DMS153 treated with DMSO at 0.1 percent for 48 hours (cell line): Measurements from ENCODE around the gene POLR3K.
A peak's percentile ranks its signal among the peaks of the same experiment; 100 is the strongest.

Source experiments
- DNase-seq: peaks from one replicate; lab custom pipeline; 2025; ENCODE audit not compliant: unreplicated experiment; lab: John Stamatoyannopoulos, UW

Gene POLR3K

DNA sequence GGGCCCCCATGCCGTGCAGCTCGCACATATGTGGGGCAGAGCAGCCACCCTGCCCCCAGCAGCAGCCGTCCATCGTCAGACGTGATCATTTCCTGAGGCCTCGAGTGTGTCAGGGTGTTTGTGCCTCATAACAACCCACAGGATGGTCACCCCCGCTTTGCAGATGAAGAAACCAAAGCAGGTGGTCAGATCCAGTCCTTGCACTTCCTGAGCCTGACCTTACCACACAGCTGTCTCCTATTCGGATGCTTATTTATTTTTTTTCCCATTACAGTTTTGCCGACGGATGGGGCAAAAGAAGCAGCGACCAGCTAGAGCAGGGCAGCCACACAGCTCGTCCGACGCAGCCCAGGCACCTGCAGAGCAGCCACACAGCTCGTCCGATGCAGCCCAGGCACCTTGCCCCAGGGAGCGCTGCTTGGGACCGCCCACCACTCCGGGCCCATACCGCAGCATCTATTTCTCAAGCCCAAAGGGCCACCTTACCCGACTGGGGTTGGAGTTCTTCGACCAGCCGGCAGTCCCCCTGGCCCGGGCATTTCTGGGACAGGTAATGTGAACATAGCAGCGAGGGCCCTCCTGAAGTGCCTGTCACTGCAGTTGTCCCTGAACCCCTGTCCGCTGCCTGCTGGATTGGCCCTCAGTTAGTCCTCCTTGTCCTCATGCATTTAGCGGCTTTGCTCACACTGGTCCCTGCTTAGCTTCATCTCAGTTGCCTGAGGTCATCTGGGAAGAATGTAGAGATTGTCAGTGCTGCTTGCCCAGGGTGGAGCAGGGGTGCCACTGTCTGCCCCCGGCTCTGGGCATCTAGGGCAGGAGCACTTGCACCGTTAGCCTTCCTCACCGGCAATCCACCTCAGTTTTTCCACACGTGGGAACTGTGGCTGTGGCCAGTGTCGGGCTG, 26.0 kb upstream of the POLR3K start:
- DNase-seq: no peak

DNA sequence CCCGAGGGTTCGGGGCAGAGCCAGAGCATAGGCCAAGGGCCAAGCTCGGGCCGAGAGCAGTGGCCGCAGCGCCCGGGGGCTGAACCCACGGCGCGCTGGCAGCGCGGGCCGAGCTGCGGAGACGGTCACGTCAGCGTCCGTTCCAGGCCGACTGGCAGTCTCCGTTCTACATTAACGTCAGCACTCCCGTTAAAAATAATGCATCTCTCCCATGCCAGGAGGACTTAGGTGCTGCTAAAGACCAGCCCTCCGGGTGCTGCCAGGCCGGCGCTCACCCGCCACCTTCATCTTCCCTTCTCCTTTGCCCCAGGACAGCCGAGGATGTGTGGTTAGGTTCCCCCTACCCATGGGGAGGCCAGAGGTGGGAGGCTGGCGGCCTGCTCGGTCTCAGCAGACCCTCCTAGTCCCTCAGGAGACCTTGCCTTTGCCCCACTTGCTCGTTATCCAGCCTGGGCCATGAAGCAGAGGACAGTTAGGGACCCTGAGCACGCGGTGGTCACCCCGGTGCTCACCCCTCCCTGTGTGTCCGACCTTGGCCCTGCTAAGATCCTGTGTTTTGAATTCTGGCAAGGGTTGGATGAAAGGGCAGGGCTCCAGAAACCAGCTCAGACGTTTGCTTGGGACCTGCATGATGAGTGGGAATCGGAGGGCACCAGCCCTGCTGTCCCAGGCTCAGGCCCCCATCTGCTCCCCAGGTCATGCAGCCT, 25.2 kb upstream of the POLR3K start:
- no peak for DNase-seq

DNA sequence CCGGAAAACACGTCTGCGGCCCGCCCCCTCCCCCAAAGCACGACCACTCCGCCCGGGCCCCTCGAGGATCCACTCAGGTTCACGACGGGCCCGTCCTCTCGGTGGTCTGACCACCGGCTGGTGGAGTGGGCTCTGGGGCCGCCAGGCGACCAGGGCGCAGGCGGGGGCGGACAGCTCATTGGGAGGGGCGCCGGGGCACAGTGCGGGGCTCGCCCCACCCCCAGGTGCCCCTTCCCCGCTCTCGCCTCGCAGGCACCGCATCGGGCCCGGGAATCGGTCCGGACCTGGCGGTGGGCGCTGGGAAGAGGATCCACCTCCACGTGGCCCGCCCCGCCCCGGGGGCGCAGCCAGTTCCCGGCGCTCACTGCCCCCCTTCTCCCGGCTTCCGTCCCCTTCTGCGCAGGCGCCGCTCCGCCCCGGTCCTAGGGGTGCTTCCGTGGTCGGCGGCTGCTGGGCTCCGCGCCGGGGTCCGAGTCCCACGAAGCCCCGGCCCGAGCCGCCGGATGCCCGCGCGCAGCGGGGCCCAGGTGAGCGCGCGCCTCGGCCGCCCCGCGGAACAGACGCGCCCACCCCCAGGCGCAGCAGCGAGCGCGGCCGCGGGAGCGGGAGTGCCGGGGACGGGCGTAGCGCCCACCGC, 24.5 kb upstream of the POLR3K start, which contains the start of gene MPG:
Gene MPG (plus strand): TSS at position 419 of the 637 bp plus-strand sequence. CDS start 85 bp downstream, at position 504.
- DNase-seq: peak; percentile 51

DNA sequence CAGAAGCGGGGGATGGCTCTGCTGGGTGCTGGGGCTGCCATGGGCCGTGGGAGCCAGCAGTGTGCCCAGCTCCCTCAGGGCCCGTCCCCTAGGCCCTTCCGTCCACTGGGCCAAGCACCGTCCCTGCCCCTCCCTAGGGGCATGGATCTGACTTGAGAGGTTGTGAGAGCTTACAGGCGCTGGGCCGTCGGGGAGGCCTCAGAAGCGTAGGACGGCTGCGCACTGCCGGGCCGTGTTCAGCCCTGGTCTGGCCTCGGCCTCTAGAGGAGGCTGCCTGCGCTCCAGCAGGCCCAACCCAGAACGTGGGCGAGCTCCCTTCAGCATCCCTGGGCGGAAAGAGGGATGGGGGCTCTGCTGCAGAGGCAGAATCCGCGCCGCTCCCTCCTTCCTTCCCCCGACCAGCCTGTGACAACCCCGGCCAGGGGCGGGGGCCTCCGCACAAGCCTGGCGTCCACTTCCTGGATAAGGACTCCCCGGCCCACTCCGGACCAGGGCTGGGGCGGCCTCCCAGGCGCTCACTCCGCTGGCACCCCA, 23.9 kb upstream of the POLR3K start:
- DNase-seq: peak; percentile 38

DNA sequence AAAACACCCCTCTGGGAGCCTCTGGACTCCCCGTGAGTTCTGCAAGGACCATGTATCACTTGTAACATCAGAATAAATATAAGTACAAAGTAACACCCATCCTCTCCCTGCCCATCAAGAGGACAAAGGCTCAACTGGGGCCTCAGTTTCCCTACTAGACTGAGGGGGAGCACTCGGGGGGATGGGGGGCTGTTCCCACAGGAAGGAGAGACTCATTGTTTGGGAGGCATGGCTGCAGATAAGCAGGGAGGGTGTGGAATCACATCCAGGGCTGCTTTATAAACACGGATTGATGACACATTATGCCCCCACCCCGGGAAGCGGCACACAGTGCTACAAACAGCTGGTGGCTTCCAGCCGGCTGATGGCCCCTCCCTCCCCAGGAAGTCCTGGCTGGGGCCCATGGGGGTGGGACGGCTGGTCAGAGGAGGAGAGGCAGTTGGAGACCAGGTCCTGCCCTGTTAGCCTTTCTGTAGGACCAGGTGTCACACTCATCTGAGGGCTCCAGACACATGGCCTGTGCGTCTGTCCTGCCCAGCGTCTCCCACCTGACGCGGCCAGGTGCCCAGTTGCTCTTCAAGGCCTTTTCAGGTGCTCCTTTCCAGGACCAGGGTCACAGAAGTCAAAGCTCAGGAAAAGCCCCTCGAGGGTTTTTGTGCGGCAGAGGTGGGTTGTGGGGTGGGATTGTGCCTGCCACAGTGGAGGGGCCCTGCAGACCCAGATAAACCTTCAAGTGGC, 23.3 kb upstream of the POLR3K start:
- no peak for DNase-seq

DNA sequence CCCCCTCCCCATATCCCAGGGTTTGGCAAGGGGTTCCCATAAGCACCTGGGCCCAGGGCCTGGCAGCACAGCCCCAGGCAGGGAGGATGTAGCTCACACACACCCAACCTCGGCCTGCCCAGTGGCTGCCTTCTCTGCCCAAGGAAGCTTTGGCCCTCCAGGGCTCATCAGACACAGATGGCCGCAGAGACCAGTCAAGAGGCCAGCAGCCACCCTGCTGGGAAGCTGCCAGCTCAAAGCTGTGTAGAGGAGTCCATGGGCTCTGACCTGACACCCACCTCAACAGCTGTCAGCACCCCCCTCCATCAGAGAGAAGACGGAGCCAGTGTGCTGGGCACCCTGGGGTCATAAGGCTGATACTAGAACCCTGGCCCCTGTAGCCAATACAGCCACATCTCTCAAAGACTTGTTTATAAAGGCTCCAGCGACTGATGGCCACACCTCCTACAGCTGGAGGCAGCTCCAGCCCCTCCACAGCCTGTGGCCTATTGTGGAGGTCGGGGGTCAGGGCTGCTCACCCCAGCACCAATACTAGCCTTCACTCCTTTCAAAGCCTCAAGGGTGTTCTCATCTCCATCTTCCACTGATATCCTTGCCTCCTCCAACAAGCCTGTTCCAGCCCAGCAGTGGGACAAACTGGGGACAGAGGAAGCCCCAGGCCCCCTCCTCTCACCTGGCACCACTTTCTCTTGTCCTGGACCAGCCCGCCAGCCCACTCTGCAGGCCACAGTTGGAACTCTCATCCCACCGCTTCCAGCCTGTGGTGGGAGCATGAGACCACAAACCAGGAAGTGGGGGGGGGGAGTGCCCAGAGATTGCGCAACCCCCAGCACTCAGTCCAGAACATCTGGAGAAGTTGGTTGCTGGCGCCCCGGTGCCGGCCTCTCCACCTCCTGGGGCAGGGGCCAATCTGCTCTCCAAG, 22.4 kb upstream of the POLR3K start:
- DNase-seq: no peak

DNA sequence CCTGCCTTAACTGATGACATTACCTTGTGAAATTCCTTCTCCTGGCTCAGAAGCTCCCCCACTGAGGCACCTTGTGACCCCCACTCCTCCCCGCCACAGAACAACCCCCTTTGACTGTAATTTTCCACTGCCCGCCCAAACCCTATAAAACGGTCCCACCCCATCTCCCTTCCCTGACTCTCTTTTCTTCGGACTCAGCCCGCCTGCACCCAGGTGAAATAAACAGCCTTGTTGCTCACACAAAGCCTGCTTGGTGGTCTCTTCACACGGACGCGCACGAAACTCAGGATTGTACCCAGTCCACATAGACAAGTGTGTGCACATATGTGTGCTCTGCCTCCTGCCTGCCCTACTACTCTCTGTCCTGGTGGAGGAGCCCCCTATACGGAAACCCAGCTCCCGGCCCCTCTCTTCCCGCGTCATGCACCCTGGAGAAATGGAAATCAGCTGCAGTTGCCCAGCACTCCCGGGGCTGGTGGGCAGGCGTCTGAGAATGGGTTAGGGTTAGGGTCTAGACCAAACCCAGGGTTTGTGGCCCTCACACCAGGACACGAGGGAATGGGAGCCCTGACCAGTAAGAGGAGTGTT, 21.4 kb upstream of the POLR3K start:
- DNase-seq: no peak

DNA sequence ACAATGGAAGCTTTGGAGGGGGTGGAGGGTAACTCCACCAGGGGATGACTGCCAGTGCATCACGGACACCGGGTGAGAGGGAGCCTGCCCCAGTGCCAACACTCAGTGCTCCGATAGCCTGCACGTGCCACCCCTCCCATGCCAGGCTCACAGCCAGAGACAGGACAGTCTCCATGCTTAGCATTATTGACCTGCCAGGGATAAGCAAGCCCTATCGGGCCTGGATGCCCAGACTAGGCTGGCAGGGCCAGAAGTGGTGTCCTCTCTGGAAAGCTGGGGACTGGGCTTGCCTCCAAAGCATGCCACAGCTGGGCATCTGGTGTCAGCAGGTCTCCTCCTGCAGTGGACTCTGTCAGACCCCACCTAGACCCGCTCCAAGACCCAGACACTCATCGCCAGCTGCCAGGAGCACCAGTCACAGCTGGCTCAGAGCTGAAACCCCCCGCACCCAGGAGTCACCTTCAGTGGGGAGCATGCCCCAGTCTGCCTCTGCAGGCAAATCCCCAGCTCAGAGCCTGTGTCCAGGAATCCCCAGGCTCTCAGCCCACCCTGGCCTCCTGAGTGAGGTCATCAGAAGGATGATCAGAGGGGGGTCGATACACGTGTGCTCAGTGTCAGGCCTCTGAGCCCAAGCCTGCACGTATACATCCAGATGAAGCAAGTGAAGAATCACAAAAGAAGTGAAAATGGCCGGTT, 20.8 kb upstream of the POLR3K start:
- DNase-seq: no peak

DNA sequence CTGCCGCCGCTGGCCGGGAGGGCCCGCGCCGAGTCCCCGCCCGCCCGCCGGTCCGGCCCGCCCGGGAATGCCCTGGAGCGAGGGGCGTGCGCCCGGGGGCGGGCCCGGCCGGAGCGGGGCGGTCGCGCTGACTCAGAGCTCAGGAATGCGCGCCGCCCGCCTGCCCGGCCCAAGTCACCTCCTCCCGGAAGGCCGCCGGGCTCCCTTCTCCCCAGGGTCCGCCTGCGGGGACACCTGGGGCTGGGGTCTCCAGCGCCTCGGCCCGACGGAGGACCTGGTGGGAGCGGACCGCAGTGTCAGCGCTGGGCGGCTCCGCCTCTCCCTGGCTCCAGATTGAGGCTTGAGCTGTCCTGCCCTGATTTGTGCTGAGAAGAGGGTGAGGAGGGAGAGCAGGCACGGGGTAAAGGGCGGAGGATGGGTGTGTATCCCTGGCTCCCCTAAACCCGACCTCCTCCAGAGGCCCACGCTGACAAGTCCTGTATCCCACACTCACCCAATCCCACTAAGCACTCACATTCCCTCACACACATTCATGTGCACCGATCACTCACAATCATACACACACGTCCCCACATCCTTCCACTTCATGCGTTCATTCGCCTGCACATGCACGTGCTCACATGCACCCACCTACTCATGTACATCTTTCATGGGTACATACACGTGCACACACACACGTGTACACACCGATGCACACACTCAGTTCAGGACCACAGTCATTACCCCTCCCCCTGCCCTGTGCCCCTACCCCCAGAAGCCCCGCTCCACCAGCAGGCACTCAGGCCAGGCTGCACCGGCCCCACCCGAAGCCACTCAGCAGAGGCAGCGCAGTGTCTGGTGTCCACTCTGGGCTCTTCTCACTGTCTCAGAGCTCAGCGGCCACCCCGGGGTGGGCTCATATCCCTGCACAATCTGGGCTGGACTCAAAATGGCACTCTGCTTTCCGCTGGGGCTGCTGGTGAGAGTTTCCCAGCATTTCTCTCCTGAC, 19.4 kb upstream of the POLR3K start, which contains the start of gene RHBDF1:
Gene RHBDF1 (minus strand): TSS at position 71 of the 988 bp plus-strand sequence. CDS start 7,616 bp downstream, outside the sequence.
- DNase-seq: no peak

DNA sequence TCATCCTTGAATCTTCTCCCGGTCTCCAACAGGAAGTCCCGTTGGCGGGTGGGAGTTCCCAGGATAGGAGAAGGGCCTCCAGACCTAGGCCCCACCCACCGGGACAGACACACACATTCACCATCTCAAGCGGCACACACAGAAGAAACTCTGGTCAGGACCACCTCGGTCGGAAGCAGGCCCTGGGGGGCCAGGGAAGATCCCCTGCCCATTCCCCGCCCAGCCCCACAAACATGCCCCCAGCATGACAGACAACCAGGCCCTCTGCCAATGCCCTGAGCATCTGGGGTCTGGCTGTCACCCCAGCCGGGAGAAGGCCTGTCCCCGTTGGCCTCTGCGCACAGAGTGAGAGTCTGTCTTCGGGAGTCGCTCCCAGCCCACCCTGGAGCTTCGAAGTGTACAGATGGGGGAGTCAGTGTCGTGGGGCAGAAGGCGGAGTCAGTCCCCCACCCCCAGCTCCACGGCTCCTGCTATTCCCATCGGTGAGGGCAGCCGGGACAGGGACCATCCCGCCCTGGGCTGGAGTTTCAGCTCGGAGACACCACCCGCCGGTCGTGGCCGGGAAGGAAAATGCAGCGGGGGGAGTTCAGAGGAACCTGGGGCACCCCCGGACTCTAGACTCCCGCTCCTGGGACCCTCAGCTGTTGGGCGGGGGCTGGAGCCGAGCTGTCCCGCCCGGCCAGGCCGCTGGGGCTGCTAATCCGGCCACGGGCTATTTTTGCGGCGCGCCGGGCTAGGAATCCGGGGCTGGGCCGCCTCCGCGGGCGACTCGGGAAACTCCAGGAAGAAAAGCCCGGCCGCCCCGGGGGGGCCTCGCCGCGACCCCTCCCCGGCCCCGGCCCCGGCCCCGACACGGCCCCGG, 18.4 kb upstream of the POLR3K start:
- DNase-seq: peak; percentile 38

DNA sequence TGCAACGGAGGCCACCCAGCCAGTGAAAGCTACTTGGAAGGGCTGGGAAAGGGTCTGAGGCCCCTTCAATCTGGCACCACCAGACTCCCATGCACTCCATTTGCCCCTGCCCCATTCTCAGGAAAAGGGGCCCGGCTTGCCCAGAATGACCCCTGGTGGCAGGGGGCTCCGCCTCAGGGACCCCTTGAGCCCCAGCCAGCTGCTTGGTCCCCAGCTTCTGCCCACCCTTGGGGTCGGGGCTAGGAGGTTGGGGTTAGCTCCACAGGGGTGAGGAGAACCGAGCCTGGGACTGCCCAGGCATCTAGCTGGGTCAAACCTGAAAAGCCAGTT, 17.8 kb upstream of the POLR3K start:
- DNase-seq: no peak

DNA sequence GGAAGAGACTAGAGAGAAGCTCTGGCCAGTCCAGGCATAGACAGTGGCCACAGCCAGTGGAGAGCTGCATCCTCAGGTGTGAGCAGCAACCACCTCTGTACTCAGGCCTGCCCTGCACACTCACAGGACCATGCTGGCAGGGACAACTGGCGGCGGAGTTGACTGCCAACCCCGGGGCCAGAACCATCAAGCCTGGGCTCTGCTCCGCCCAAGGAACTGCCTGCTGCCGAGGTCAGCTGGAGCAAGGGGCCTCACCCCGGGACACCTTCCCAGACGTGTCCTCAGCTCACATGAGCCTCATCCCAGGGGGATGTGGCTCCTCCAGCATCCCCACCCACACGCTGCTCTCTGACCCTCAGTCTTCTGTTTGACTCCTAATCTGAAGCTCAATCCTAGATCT, 15.8 kb upstream of the POLR3K start:
- no peak for DNase-seq

DNA sequence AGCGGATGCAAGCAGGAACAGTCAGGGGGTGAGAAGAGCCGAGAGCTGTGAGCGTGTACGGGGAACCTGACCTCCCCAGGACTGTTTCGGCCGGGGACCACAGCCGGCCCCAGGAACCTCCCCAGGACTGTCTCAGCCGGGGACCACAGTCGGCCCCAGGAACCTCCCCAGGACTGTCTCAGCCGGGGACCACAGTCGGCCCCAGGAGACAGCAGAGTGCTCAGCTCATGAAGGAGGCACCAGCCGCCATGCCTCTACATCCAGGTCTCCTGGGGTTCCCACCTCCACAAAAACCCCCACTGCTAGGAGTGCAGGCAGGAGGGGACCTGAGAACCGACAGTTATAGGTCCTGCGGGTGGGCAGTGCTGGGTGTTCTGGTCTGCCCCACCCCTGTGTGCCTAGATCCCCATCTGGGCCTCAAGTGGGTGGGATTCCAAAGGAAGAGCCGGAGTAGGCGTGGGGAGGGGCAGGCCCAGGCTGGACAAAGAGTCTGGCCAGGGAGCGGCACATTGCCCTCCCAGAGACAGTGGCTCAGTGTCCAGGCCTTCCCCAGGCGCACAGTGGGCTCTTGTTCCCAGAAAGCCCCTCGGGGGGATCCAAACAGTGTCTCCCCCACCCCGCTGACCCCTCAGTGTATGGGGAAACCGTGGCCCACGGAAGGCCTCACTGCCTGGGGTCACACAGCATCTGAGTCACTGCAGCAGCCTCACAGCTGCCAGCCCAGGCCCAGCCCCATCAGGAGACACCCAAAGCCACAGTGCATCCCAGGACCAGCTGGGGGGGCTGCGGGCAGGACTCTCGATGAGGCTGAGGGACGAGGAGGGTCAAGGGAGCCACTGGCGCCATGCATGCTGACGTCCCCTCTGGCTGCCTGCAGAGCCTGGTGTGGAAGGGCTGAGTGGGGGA, 14.7 kb upstream of the POLR3K start:
- no peak for DNase-seq

DNA sequence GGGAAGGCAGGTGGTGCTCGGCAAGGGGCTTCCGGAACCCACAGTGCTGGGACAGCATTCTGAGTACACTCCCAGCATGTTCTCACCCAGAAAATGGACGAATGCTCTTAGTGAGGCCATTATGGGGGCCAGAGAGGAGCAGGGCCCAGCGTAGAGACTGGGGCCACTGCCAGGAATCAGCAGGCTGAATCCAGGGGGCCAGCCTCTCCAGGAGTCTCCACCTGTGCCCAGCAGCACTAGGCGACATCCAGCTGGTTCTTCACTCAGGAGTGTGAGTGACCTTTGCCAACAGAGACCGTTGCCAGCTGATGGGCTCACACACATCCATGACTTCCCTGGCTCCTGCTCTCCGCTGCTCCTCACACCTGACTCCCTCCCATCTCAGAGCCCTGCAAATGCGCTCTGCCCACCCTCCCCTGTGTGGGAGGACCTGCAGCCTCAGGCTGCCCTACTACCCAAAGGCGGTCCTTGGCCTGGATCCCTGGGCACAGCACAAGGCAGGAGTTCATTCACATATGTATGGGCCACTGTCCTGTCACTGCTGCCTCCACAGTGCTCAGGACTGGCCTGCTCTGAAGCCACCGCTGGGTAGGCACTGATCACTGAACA, 13.9 kb upstream of the POLR3K start:
- no peak for DNase-seq
